ENCODE measurements around the gene CMTM5.

CMTM5 gene

DNA sequence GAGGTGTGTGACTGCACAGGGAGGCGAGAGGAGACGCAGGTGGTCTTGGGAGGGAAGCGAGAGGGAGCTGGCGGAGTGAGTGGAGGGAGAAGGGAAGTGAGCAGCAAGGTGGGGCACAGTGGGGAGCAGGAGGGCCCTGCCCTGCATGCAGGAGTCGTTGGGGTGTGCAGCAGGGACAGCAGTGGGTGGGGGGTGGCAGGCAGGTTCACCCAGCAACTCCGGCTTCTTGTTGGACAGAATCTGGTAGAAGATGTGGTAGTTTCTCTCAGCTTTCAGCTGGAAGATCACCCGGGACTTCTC is 26.2 kb downstream of the CMTM5 start:
- H3K4me1 ChIP-seq (ENCODE audit: low read depth, poor library complexity, severe bottlenecking): no peaks in the 10 kb centered on the region
- no peaks in the 10 kb centered on the region for H3K36me3 ChIP-seq (ENCODE audit: insufficient read depth)
- no peak overlapping the region for H2AFZ ChIP-seq (ENCODE audit: low read depth)
- TF ChIP-seq, protein P1, sequence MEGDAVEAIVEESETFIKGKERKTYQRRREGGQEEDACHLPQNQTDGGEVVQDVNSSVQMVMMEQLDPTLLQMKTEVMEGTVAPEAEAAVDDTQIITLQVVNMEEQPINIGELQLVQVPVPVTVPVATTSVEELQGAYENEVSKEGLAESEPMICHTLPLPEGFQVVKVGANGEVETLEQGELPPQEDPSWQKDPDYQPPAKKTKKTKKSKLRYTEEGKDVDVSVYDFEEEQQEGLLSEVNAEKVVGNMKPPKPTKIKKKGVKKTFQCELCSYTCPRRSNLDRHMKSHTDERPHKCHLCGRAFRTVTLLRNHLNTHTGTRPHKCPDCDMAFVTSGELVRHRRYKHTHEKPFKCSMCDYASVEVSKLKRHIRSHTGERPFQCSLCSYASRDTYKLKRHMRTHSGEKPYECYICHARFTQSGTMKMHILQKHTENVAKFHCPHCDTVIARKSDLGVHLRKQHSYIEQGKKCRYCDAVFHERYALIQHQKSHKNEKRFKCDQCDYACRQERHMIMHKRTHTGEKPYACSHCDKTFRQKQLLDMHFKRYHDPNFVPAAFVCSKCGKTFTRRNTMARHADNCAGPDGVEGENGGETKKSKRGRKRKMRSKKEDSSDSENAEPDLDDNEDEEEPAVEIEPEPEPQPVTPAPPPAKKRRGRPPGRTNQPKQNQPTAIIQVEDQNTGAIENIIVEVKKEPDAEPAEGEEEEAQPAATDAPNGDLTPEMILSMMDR (conservative IDR thresholded peaks at IDR 0.05; ENCODE audit: low read depth, low read length): no peak
- no peak overlapping the region for H3K4me3 ChIP-seq (IDR thresholded peaks at IDR 0.05; ENCODE audit: insufficient read depth, low read depth, low read length)
- no peak overlapping the region for H3K4me2 ChIP-seq
- no peaks in the 10 kb centered on the region for H4K20me1 ChIP-seq (ENCODE audit: insufficient read depth)
- no peaks in the 10 kb centered on the region for H3K79me2 ChIP-seq (ENCODE audit: insufficient read depth, low read depth)
- no peak overlapping the region for H3K27ac ChIP-seq
- H3K27me3 ChIP-seq (ENCODE audit: insufficient read depth, low read depth): peaks cover 24% of the 10 kb centered on the region
- H3K9ac ChIP-seq: no peak overlapping the region

DNA sequence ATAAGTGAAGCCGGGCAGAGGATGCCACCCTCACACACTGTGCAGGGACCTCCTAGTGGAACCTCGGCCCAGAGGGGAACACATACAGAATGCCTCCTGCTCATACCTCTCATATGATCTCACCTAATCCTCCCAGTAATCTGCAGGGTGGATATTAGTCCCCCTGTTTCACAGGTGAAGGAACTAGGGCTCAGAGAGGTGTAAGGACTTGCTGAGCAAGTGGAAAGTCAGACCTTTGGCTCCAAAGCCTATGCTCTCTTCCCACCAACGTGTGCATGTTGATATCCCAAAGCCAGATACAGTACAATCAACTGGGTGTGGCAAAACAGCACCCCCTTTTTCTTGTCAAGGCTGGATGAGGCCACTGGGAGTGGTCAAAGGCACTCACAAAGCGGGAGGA is 27.1 kb downstream of the CMTM5 start:
- no peak overlapping the region for H3K4me3 ChIP-seq (IDR thresholded peaks at IDR 0.05; ENCODE audit: insufficient read depth, low read depth, low read length)
- peaks cover 24% of the 10 kb centered on the region; the same call in 1 of the 2 replicates for H3K27me3 ChIP-seq (ENCODE audit: insufficient read depth, low read depth)
- H3K4me2 ChIP-seq: no peak overlapping the region
- TF ChIP-seq, protein P1 (conservative IDR thresholded peaks at IDR 0.05; ENCODE audit: low read depth, low read length): no peak
- no peaks in the 10 kb centered on the region for H3K36me3 ChIP-seq (ENCODE audit: insufficient read depth)
- H3K4me1 ChIP-seq (ENCODE audit: low read depth, poor library complexity, severe bottlenecking): no peaks in the 10 kb centered on the region
- H2AFZ ChIP-seq (ENCODE audit: low read depth): no peak overlapping the region
- no peak overlapping the region for H3K9ac ChIP-seq
- H3K79me2 ChIP-seq (ENCODE audit: insufficient read depth, low read depth): no peaks in the 10 kb centered on the region
- H3K27ac ChIP-seq: no peak overlapping the region
- H4K20me1 ChIP-seq (ENCODE audit: insufficient read depth): no peaks in the 10 kb centered on the region

DNA sequence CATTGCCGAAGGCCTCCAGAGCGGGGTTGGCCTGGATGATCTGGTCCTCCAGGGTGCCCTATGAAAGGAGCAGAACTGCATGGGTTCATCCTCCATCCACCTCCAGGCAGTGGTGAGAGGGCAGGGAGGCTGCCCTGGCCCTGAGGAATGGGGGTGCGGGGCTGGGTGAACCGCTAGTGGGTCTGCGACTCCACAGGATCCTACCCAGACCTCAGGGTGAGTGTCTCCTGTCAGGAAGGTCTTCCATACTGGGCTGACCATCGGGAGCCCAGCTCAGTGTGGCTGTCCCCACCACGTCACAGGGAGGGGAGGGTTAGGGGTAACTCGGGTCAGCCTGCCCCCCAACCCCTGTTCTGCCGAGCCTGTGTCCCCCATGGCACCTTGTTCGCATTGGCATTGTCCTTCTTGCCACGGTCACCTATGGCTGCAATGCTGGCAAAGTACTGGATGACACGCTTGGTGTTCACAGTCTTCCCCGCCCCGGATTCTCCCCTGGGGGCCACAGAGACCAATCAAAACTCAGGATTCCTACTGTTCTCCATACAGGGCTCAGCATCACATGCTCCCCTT is 27.6 kb downstream of the CMTM5 start:
- Histone ChIP-seq H3K4me2 (no peak overlapping the region), H3K79me2 (ENCODE audit: insufficient read depth, low read depth) (no peaks in the 10 kb centered on the region), H3K4me3 (IDR thresholded peaks at IDR 0.05; ENCODE audit: insufficient read depth, low read depth, low read length) (no peak overlapping the region), H3K27ac (no peak overlapping the region), H3K9ac (no peak overlapping the region), H3K4me1 (ENCODE audit: low read depth, poor library complexity, severe bottlenecking) (no peaks in the 10 kb centered on the region), H3K27me3 (ENCODE audit: insufficient read depth, low read depth) (peaks cover 24% of the 10 kb centered on the region; the same call in 1 of the 2 replicates), H2AFZ (ENCODE audit: low read depth) (no peak overlapping the region), H4K20me1 (ENCODE audit: insufficient read depth) (no peaks in the 10 kb centered on the region), H3K36me3 (ENCODE audit: insufficient read depth) (no peaks in the 10 kb centered on the region)
- TF ChIP-seq, protein P1 (conservative IDR thresholded peaks at IDR 0.05; ENCODE audit: low read depth, low read length): no peak

DNA sequence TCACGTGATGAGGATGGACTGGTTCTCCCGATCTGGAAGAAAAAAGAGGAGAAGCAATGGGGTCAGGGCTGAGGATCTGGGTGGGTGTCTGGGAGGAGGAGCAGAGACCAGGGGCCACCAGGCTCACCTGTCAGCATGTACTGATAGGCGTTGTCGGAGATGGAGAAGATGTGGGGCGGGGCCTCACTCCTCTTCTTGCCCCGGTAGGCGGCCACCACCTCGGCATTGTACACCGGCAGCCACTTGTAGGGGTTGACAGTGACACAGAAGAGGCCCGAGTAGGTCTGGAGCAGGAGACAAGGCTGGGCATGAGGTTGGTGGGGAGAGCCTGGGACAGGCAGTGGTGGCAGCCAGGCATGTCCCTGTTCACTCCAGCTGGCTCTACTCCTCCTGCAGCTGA is 28.2 kb downstream of the CMTM5 start:
- Histone ChIP-seq H3K4me3 (IDR thresholded peaks at IDR 0.05; ENCODE audit: insufficient read depth, low read depth, low read length) (no peak overlapping the region), H2AFZ (ENCODE audit: low read depth) (no peak overlapping the region), H3K36me3 (ENCODE audit: insufficient read depth) (no peaks in the 10 kb centered on the region), H3K4me2 (no peak overlapping the region), H3K9ac (no peak overlapping the region), H3K79me2 (ENCODE audit: insufficient read depth, low read depth) (no peaks in the 10 kb centered on the region), H4K20me1 (ENCODE audit: insufficient read depth) (no peaks in the 10 kb centered on the region), H3K4me1 (ENCODE audit: low read depth, poor library complexity, severe bottlenecking) (no peaks in the 10 kb centered on the region), H3K27ac (no peak overlapping the region), H3K27me3 (ENCODE audit: insufficient read depth, low read depth) (peaks cover 28% of the 10 kb centered on the region; the same call in 1 of the 2 replicates)
- TF ChIP-seq, protein P1 (conservative IDR thresholded peaks at IDR 0.05; ENCODE audit: low read depth, low read length): no peak
